Inflammatory macrophage treated with lipopolysaccharide for 4 hours (primary cell): ENCODE results near the gene GNG12.
"Not testable (repeated sequence)": the region's sequence is repeated elsewhere in the genome, so short reads cannot be mapped to it uniquely, and the experiment has no call there.

ENCODE experiments used
- DNase-seq: peaks from one replicate; pipeline ENCODE4 v3.0.0-alpha.2; 2020

The GNG12 gene

GRCh38 chr1:67749263-67749843, 83.9 kb downstream of the GNG12 start:
- no peak for DNase-seq

- DNase-seq, result peak; percentile 55
These were observed 84.6 kb downstream of the GNG12 start for GRCh38 chr1:67748630-67749029.

- no peak for DNase-seq
These were observed 85.4 kb downstream of the GNG12 start for GRCh38 chr1:67747671-67748546.

- no peak for DNase-seq
These were observed 87.2 kb downstream of the GNG12 start for GRCh38 chr1:67745875-67746698.

DNA sequence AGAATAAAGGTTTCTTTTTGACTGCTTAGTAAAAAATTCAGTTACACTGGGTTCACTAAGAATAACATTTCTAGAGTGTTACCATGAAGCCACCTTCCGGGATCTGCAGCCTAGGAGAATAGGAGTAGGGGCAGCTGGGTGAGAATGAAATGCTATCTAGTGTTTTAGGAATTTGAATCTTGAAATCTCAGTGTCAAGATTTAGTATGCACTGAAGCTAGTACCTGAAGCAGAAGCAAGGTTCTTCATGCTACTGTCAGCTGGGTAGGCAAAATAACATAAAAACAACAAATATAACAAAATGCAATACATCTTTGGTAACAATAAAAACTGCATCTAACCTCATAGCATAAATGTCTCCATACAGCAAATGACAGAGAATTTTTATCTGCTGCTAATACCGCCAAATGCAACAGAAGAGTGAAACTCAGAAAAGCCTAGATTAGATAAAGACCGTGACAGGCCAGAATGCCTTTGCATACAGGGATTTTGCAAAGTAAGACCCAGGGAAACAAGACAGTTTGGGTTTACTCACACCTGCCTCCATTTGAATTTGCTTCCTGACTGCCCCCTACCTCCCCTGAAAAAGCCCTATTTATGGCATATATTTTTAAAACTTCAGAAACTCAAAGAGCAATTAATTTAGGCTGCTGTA, 90.1 kb downstream of the GNG12 start:
- no peak for DNase-seq

- DNase-seq, result no peak
These were observed 91.5 kb downstream of the GNG12 start for GRCh38 chr1:67741736-67742135.

DNA sequence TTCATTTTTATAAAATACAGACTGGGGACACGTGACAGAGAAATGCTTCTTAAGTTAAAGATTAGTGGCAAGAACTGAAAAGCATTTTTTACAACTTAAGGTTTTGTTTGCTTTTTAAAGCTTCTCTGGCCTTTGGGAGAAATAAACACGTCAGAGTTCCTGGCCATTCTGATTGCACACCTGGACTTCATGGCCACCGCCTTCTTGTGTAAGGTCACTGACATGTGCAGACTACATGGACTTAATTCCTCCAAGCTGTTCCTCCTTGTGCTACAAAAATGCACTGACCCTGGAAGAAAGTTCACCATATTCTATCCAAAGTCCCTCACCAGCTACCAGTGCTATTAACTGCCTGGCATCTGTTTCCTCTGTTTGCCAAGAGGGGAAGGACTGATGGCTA, 92.1 kb downstream of the GNG12 start:
- DNase-seq, result no peak

- peak; percentile 37 for DNase-seq
These were observed 92.7 kb downstream of the GNG12 start for GRCh38 chr1:67740543-67740942.

GRCh38 chr1:67739361-67739760, 93.9 kb downstream of the GNG12 start:
- DNase-seq, result no peak

GRCh38 chr1:67738401-67738800, 94.9 kb downstream of the GNG12 start:
- no peak for DNase-seq

DNA sequence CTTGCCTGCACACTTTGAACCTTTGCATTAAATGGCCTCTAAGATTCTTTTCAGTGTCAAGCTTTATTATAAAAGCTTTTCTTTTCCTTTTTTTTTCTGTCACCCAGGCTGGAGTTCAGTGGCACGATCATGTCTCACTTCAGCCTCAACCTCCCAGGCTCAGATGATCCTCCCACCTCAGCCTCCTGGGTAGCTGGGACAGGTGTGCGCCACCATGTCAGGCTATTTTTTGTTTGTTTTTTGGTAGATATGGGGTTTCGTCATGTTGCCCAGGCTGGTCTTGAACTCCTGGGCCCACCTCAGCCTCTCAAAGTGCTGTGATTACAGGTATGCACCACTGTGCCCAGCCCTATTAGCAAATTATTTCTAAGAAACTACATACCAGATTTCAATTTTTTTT, 95.4 kb downstream of the GNG12 start:
- DNase-seq, result no peak

GRCh38 chr1:67736750-67737149, 96.5 kb downstream of the GNG12 start:
- DNase-seq, result no peak

DNA sequence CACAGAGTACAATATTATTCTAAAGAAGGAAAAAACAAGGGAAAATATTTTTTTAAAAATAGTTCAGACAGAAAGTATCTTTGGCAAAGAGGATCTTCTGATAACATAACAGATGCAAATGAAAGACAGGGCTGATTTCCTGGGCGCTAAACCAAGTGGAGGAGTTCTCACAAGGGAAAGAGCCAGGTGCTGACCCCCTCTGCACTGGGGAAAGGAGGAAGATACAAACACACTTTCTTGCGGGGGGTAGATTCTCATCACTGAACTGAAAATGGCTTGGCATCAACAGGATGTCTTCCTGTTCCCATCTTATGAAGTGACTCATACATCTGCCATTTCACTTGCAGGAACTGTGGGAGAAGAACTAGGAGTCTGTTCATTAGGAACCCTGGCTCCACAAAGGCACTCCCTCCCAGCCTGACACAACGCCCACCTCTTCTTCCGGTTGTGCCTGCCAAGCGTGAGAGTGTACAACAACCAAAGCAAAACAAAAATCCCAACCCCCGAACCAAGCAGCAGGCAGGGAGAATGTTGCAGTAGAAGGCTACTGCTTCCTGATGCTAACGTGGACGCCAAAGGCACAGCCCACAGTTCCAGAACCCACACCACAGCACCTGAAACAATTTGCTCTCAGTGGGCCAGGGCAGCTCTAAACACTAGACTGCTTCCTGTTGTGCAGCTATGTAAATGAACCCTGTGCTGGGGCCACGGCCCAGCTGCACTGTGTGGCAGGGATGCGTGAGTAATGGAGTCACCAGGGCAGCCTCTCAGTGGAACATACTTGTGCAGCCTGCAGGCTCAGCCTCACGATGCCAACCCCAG, 97.2 kb downstream of the GNG12 start:
- peak; percentile 44 for DNase-seq

DNA sequence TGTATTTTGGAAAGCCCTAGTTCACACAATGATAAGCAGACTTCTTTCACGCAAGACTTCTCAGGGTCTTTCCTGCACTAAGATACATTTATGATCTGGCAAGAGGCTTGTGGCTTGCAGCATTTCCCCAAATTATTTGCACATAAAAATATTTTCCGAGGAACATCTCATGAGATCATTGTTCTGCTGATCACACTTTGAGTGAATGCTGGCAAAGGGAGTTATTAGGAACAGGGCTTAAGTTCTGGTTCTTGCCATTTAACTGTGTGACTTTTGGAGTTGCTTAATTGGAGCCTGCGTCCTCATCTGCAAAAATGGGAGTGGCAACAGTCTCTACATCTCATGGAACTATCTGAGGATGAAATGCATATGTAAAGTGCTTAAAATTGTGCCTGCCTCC, 98.1 kb downstream of the GNG12 start:
- peak; percentile 63 for DNase-seq

GRCh38 chr1:67734323-67734690, 99.0 kb downstream of the GNG12 start:
- no peak for DNase-seq

DNA sequence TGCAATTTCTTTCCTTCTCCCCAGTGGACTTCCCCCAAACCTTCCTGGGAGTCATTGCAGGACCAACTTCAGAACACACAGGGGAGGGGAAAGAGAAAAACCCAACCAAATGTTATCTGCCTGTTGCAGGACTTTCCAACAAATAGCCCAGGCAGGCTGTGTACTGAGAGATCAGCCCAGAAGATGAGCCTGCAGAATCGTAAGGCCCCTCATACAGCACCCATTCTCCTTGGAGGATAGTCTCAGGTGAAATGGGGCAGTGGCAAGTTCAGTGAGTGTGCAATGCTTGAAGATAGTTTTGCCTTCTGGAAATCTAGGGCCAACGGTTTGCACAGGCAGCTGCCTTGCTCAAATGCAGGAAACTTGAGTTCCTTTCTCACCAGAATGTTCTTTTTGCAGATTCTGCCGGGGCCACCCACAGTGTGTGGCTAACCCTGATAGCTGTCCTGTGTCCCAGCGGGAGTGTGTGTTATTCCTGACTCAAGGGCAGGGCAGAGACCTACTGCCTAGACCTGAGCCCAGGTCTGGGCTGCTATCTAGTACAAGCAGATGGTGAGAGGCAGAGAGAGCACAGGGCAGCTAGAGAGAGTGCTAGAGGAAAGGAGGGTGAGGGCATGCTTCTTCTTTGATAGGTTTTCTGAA, 99.5 kb downstream of the GNG12 start:
- peak; percentile 48 for DNase-seq

GRCh38 chr1:67732750-67733151, 100.5 kb downstream of the GNG12 start:
- DNase-seq, result peak; percentile 85

GRCh38 chr1:67731322-67731721, 101.9 kb downstream of the GNG12 start:
- no peak for DNase-seq

GRCh38 chr1:67730312-67730711, 103.0 kb downstream of the GNG12 start:
- DNase-seq, result not testable (repeated sequence)

DNA sequence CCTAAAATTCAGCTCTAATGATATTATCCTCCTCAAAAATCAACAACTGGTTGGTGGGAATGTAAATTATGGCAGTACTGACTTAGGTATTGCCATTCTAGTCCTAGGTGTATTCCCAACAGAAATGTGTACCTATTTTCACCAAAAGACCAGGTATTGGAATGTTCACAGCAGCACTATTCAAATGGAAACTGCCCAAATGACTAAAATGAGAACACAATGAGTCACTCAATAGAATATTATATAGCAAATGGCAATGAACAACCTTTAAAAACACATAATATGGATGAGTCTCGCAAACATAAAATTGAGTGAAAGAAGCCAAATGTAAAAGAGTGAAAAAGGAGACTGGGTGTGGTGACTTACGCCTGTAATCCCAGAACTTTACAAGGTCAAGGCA, 103.4 kb downstream of the GNG12 start:
- DNase-seq, result no peak

- DNase-seq, result peak; percentile 80
These were observed 107.0 kb downstream of the GNG12 start for GRCh38 chr1:67726224-67726623.
